CD14-positive monocyte (primary cell): ENCODE results near the gene B4GALNT3. TPM values are rescaled to one million over a fixed set of nuclear protein-coding genes. Genes with fewer than 3 reads are reported as not detected.

ENCODE experiments used
- DNase-seq, 3 donors: peaks; one replicate each; pipeline ENCODE4 v3.0.0-alpha.2; 2011 to 2022
- H2AFZ ChIP-seq: 2 replicates; pipeline ENCODE4 v1.6.0; 2012; ENCODE audit warnings: mild to moderate bottlenecking, low read depth, low read length, inconsistent platforms; ENCODE audit not compliant: insufficient read depth, poor library complexity, severe bottlenecking
- H3K27ac ChIP-seq, 2 donors: 1 replicate in 1 of 2; 2 replicates in 1 of 2; pipeline ENCODE4 v1.5.1; 2012 to 2013; ENCODE audit warnings: low read length in 2 of 2, control low read depth in 1 of 2, inconsistent platforms in 1 of 2, low read depth in 1 of 2, mild to moderate bottlenecking in 1 of 2
- H3K27me3 ChIP-seq, 2 donors: one replicate each; pipeline versions ENCODE4 v1.6.0 to v1.6.1; 2011 to 2013; ENCODE audit warnings: low read length in 2 of 2; ENCODE audit not compliant: control insufficient read depth in 2 of 2, insufficient read depth in 2 of 2
- H3K36me3 ChIP-seq, 2 donors: replicated peaks in 1 of 2; 1 replicate in 1 of 2; 2 replicates in 1 of 2; pipeline versions ENCODE4 v1.5.1 to v1.6.1; 2012 to 2013; ENCODE audit warnings: low read length in 2 of 2, control low read depth in 1 of 2, inconsistent platforms in 1 of 2, mild to moderate bottlenecking in 1 of 2; ENCODE audit not compliant: insufficient read depth in 2 of 2, control insufficient read depth in 1 of 2
- H3K4me1 ChIP-seq, 2 donors: 1 replicate in 1 of 2; 2 replicates in 1 of 2; pipeline versions ENCODE4 v1.5.1 to v1.6.1; 2012 to 2013; ENCODE audit warnings: low read length in 2 of 2, control low read depth in 1 of 2, inconsistent platforms in 1 of 2, mild to moderate bottlenecking in 1 of 2, moderate library complexity in 1 of 2; ENCODE audit not compliant: insufficient read depth in 2 of 2, control insufficient read depth in 1 of 2
- H3K4me2 ChIP-seq: replicated peaks from 2 replicates; pipeline ENCODE3; 2012; ENCODE audit warnings: low read length, moderate library complexity, mild to moderate bottlenecking; ENCODE audit not compliant: poor library complexity, severe bottlenecking; ENCODE audit errors: extremely low read depth
- H3K4me3 ChIP-seq, 3 experiments: fragments of 200-600 bp in 1 of 3; sonication (generic) in 1 of 3; replicated peaks in 1 of 3; 1 replicate in 2 of 3; 2 replicates in 1 of 3; pipeline ENCODE4 v1.5.1; 2011 to 2013; ENCODE audit warnings: low read length in 3 of 3, mild to moderate bottlenecking in 3 of 3, control low read depth in 2 of 3, low read depth in 2 of 3, inconsistent platforms in 1 of 3, moderate library complexity in 1 of 3
- H3K79me2 ChIP-seq: 2 replicates; pipeline ENCODE4 v1.6.0; 2012; ENCODE audit warnings: mild to moderate bottlenecking, control low read depth, inconsistent platforms, low read length, moderate library complexity; ENCODE audit not compliant: insufficient read depth
- H3K9ac ChIP-seq: 2 replicates; pipeline ENCODE4 v1.6.0; 2017; ENCODE audit warnings: low read length, mild to moderate bottlenecking; ENCODE audit not compliant: insufficient read depth, poor library complexity, severe bottlenecking
- H3K9me3 ChIP-seq, 2 donors: replicated peaks in 1 of 2; 1 replicate in 1 of 2; 2 replicates in 1 of 2; pipeline versions ENCODE4 v1.5.1 to v1.6.1; 2012 to 2013; ENCODE audit warnings: low read length in 2 of 2, control low read depth in 1 of 2; ENCODE audit not compliant: control insufficient read depth in 1 of 2, insufficient read depth in 1 of 2
- H4K20me1 ChIP-seq: 2 replicates; pipeline ENCODE4 v1.6.0; 2012; ENCODE audit warnings: mild to moderate bottlenecking, low read length, control low read depth, moderate library complexity; ENCODE audit not compliant: insufficient read depth
- H3K27ac Mint-ChIP-seq, 7 donors: one replicate each; pipeline ENCODE4 v1.8.0; 2020; ENCODE audit warnings: mild to moderate bottlenecking in 7 of 7, mixed read lengths in 7 of 7, moderate library complexity in 6 of 7, inconsistent platforms in 2 of 7
- H3K27me3 Mint-ChIP-seq, 3 donors: one replicate each; pipeline ENCODE4 v1.8.0; 2021 to 2022; ENCODE audit warnings: low read depth in 3 of 3, mild to moderate bottlenecking in 3 of 3, mixed read lengths in 3 of 3, moderate library complexity in 3 of 3, inconsistent platforms in 1 of 3
- H3K36me3 Mint-ChIP-seq, 2 donors: one replicate each; pipeline ENCODE4 v1.8.0; 2020; ENCODE audit warnings: mixed read lengths in 2 of 2, inconsistent platforms in 1 of 2, mild to moderate bottlenecking in 1 of 2
- H3K4me1 Mint-ChIP-seq: one replicate; pipeline ENCODE4 v1.8.0; 2020; ENCODE audit warnings: mild to moderate bottlenecking, mixed read lengths
- H3K4me3 Mint-ChIP-seq, 2 donors: one replicate each; pipeline ENCODE4 v1.8.0; 2020; ENCODE audit warnings: mild to moderate bottlenecking in 2 of 2, mixed read lengths in 2 of 2, moderate library complexity in 1 of 2
- H3K9me3 Mint-ChIP-seq, 7 donors: one replicate each; pipeline ENCODE4 v1.8.0; 2020 to 2022; ENCODE audit warnings: mixed read lengths in 7 of 7, mild to moderate bottlenecking in 6 of 7, moderate library complexity in 6 of 7, inconsistent platforms in 2 of 7
- CTCF ChIP-seq: fragments of 200-600 bp; IDR thresholded peaks from one replicate; pipeline ENCODE4 v1.8.0; 2022; ENCODE audit warnings: antibody characterized with exemption, mild to moderate bottlenecking
- WGBS: methylation state at CpG from one replicate; pipeline ENCODE4 v1.1.5; 2013; ENCODE audit warnings: missing lambda C conversion rate; ENCODE audit not compliant: insufficient coverage; 5-methylcytosine and 5-hydroxymethylcytosine counted together
- intact Hi-C, 2 donors: fragments of 100-400 bp; cut with micrococcal nuclease; formaldehyde crosslinking; loops; one replicate each; pipeline versions ENCODE4 v1.15.0 to v1.15.1; 2023
- polyA plus RNA-seq, 3 donors: library from polyadenylated mRNA; depleted of rRNA in 1 of 3; unstranded in 2 of 3; stranded (reverse) in 1 of 3; fragments of 300-500 nt in 2 of 3; fragments of >200 nt in 1 of 3; fragmentation: Illumina TruSeq in 2 of 3; gene quantifications; 1 replicate in 2 of 3; 2 replicates in 1 of 3; pipeline ENCODE4 v1.2.3, GENCODE V29; 2012 to 2021

B4GALNT3 gene
- polyA plus RNA-seq, 3 donors = 0.09 to 0.10 TPM; not detected in 1

GRCh38 chr12:534216-534615 lies 74.5 kb downstream of the B4GALNT3 start:
- intact Hi-C loops = no loop called here
- peaks cover 8% of the 10 kb centered on the region for H3K4me1 Mint-ChIP-seq
- no peaks in the 10 kb centered on the region for H3K36me3 ChIP-seq

GRCh38 chr12:535396-535795 lies 75.7 kb downstream of the B4GALNT3 start:
- Histone ChIP-seq H3K79me2 (no peaks in the 10 kb centered on the region), H3K4me1 (peaks cover 5 to 6% of the 10 kb centered on the region in 2 donors), H3K4me3 (no peak overlapping the region), H3K9ac (no peak overlapping the region), H3K4me2 (no peak overlapping the region), H4K20me1 (no peaks in the 10 kb centered on the region), H3K27me3 (no peaks in the 10 kb centered on the region), H2AFZ (no peak overlapping the region), H3K9me3 (peaks cover 5 to 24% of the 10 kb centered on the region in 2 donors), H3K36me3 (no peaks in the 10 kb centered on the region), H3K27ac (no peak overlapping the region)
- Mint-ChIP-seq H3K27me3 (peaks cover 6 to 13% (median 11%) of the 10 kb centered on the region in 3 donors), H3K27ac (no peak overlapping the region), H3K4me1 (peaks cover 9% of the 10 kb centered on the region), H3K9me3 (peaks cover 8 to 22% (median 19%) of the 10 kb centered on the region in 7 donors), H3K36me3 (no peaks in the 10 kb centered on the region), H3K4me3 (no peak overlapping the region)
- WGBS = 87% methylated on average over 6 of the region's 7 CpGs
- TF ChIP-seq CTCF = no peak
- no peak for DNase-seq
- intact Hi-C loops = no loop called here

More at GRCh38 chr12:534216-534615, 74.5 kb downstream of the B4GALNT3 start:
- no peak for TF ChIP-seq CTCF
- H3K79me2 ChIP-seq = no peaks in the 10 kb centered on the region
- no peak overlapping the region for H3K9ac ChIP-seq
- H3K4me1 ChIP-seq = peaks cover 5 to 6% of the 10 kb centered on the region in 2 donors
- H3K9me3 ChIP-seq = peaks cover 5 to 31% of the 10 kb centered on the region in 2 donors
- H4K20me1 ChIP-seq = no peaks in the 10 kb centered on the region
- Mint-ChIP-seq H3K36me3 (no peaks in the 10 kb centered on the region), H3K9me3 (peaks cover 9 to 27% (median 24%) of the 10 kb centered on the region in 7 donors), H3K27ac (no peak overlapping the region), H3K4me3 (no peak overlapping the region), H3K27me3 (peaks cover 6 to 11% (median 9%) of the 10 kb centered on the region in 3 donors)
- no peak overlapping the region for H3K27ac ChIP-seq
- no peak overlapping the region for H3K4me3 ChIP-seq
- no peaks in the 10 kb centered on the region for H3K27me3 ChIP-seq
- no peak overlapping the region for H3K4me2 ChIP-seq
- 80% methylated on average over 13 of the region's 14 CpGs for WGBS
- H2AFZ ChIP-seq = no peak overlapping the region
- no peak for DNase-seq
